LNCaP clone FGC (cell line): Measurements from ENCODE around the gene CACNG4.

ENCODE experiments used
- DNase-seq: peaks from one replicate; pipeline ENCODE4 v3.0.0-alpha.2; 2011; ENCODE audit warnings: low read depth
- H3K4me3 ChIP-seq: 2 replicates; pipeline ENCODE4 v1.5.1; 2011; ENCODE audit warnings: mild to moderate bottlenecking, low read depth, low read length, control low read depth
- CTCF ChIP-seq: IDR thresholded peaks from 2 replicates; pipeline ENCODE4 v1.5.1; 2012; ENCODE audit warnings: mild to moderate bottlenecking; ENCODE audit not compliant: control insufficient read depth, insufficient read depth; ENCODE audit errors: extremely low read depth

CACNG4 gene

DNA sequence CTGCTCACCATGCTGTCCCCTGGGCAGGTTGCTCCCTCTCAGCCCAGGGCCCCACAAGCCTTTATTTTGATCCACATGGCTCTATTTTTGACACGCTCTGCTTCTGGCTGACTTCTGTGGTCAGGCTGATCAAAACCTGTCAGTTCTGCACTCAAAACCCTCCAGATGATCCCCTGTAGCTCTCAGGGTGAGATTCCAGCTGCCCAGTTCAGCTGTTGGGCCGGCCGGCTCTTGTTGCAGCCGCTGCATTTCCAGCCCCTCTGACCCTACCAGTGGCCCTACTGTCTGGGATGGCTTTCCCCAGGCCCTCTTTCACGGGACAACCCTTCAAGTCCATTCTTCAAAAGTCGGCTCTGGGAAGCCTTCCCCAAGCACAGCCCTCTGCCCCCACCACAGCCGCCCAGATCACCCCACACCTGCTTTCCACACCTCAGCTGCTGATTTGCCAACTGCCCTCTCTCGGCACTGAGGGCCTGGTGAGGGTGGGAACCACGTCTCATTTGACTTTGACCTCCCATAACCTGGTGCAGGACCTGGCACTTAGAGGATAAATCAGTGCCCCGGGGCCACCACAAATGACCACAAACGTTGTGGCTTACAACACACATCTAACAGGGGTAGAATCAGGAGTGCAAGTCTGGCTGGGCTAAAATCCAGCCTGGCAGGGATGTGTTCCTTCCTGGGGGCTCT, 16.3 kb upstream of the CACNG4 start:
- DNase-seq: no peak
- no peak overlapping the region for H3K4me3 ChIP-seq
- TF ChIP-seq CTCF: no peak

DNA sequence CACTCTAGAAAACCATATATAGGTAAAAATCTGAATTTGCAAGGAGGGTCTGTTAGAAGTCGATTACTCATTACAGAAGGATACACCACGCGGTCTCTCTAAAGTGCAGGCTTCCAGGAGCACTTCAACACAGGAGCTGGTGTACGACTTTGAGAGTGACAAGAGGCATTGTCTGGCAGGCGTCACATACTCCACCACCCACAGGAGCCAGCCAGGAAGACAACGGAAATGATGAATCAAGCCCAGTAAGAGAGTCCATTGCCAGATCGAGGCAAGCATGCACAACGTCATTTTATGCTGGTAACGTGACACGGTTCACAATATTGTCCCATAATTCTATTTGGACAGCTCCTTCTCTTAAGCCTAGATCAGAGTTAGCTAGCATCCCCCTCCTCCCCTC, 15.0 kb upstream of the CACNG4 start:
- no peak for TF ChIP-seq CTCF
- DNase-seq: no peak

GRCh38 chr17:66950325-66950724, 14.2 kb upstream of the CACNG4 start:
- no peak for TF ChIP-seq CTCF
- no peak for DNase-seq
- H3K4me3 ChIP-seq: no peak overlapping the region

More for the DNA sequence above, 15.0 kb upstream of the CACNG4 start:
- H3K4me3 ChIP-seq: no peak overlapping the region

GRCh38 chr17:66950886-66951604, 13.5 kb upstream of the CACNG4 start:
- DNase-seq: no peak
- H3K4me3 ChIP-seq: no peak overlapping the region
- no peak for TF ChIP-seq CTCF

DNA sequence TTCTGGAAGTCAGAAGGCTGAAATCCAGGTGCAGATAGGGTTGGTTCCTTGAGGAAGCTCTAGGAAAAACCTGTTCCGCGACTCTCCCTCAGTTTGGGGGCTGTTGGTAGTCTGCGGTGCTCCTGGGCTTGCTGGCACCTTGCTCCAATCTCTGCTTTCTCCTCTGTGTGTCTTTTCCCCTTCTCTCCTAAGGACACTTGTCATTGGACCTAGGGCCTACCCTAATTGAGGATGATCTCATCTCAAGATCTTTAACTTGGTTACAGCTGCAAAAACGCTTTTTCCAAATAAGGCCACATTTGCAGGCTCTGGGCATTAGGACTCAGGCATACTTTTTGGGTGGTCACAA, 12.9 kb upstream of the CACNG4 start:
- peak; percentile 54 for DNase-seq
- no peak for TF ChIP-seq CTCF
- H3K4me3 ChIP-seq: no peak overlapping the region

- peak; percentile 72 for DNase-seq
- H3K4me3 ChIP-seq: no peak overlapping the region
- no peak for TF ChIP-seq CTCF
Observed at GRCh38 chr17:66952031-66952524, 12.4 kb upstream of the CACNG4 start.
